Mesothelial cell of epicardium (in vitro differentiated cells): ENCODE results near the gene EPO. TPM values are rescaled to one million over a fixed set of nuclear protein-coding genes. Genes with fewer than 3 reads are reported as not detected.

ENCODE experiments used
- DNase-seq, 2 experiments: peaks; one replicate each; pipeline ENCODE4 v3.0.0; 2021; ENCODE audit warnings: low spot score in 2 of 2; ENCODE audit not compliant: unreplicated experiment in 2 of 2
- H3K27ac Mint-ChIP-seq: 2 replicates; pipeline ENCODE4 v1.8.0; 2021; ENCODE audit warnings: mixed read lengths
- H3K27me3 Mint-ChIP-seq: 2 replicates; pipeline ENCODE4 v1.8.0; 2021; ENCODE audit warnings: low read depth, mixed read lengths
- H3K36me3 Mint-ChIP-seq: 2 replicates; pipeline ENCODE4 v1.8.0; 2021; ENCODE audit warnings: mixed read lengths
- H3K4me1 Mint-ChIP-seq: 2 replicates; pipeline ENCODE4 v1.8.0; 2021; ENCODE audit warnings: mixed read lengths
- H3K4me3 Mint-ChIP-seq: 2 replicates; pipeline ENCODE4 v1.8.0; 2021; ENCODE audit warnings: mild to moderate bottlenecking, moderate library complexity, mixed read lengths
- H3K9me3 Mint-ChIP-seq: 2 replicates; pipeline ENCODE4 v1.8.0; 2021; ENCODE audit warnings: mixed read lengths
- CTCF ChIP-seq: fragments of 200-600 bp; sonication (generic); IDR thresholded peaks from one replicate; pipeline ENCODE4 v1.5.0; 2021; ENCODE audit warnings: antibody characterized with exemption; ENCODE audit not compliant: unreplicated experiment
- total RNA-seq: library from RNA; stranded (reverse); gene quantifications from 3 replicates; pipeline ENCODE4 v1.2.1, GENCODE V29; 2021

The EPO gene
- total RNA-seq, 1 donor from 2014 or later: 0.27 TPM

- Mint-ChIP-seq H3K4me3 (no peak overlapping the region), H3K27me3 (peaks cover 36% of the 10 kb centered on the region), H3K4me1 (peaks cover 2% of the 10 kb centered on the region), H3K9me3 (no peaks in the 10 kb centered on the region), H3K27ac (no peak overlapping the region), H3K36me3 (no peaks in the 10 kb centered on the region)
- DNase-seq: no peak
- TF ChIP-seq CTCF: no peak
These were observed 10.0 kb downstream of the EPO start for GRCh38 chr7:100730136-100730800.

- Mint-ChIP-seq H3K27ac (no peak overlapping the region), H3K9me3 (no peaks in the 10 kb centered on the region), H3K27me3 (peaks cover 33% of the 10 kb centered on the region), H3K4me1 (peaks cover 2% of the 10 kb centered on the region), H3K36me3 (no peaks in the 10 kb centered on the region), H3K4me3 (no peak overlapping the region)
- TF ChIP-seq CTCF: no peak
- no peak for DNase-seq
These were observed 11.8 kb downstream of the EPO start for GRCh38 chr7:100731937-100732636.

GRCh38 chr7:100735730-100736129 lies 15.5 kb downstream of the EPO start:
- DNase-seq: no peak
- no peak for TF ChIP-seq CTCF
- Mint-ChIP-seq H3K27ac (no peak overlapping the region), H3K9me3 (no peaks in the 10 kb centered on the region), H3K36me3 (no peaks in the 10 kb centered on the region), H3K4me3 (no peak overlapping the region), H3K27me3 (peaks cover 9% of the 10 kb centered on the region), H3K4me1 (peaks cover 2% of the 10 kb centered on the region)

- Mint-ChIP-seq H3K27me3 (peaks cover 9% of the 10 kb centered on the region), H3K36me3 (no peaks in the 10 kb centered on the region)
- DNase-seq: no peak
These were observed 16.4 kb downstream of the EPO start for GRCh38 chr7:100736671-100737070.

GRCh38 chr7:100739934-100740333 lies 19.7 kb downstream of the EPO start:
- Mint-ChIP-seq H3K9me3 (peaks cover 4% of the 10 kb centered on the region), H3K4me3 (no peak overlapping the region), H3K27ac (no peak overlapping the region), H3K36me3 (peaks cover 1% of the 10 kb centered on the region), H3K27me3 (peaks cover 2% of the 10 kb centered on the region), H3K4me1 (no peaks in the 10 kb centered on the region)
- DNase-seq: no peak
- no peak for TF ChIP-seq CTCF

More at GRCh38 chr7:100736671-100737070, 16.4 kb downstream of the EPO start:
- Mint-ChIP-seq H3K4me1 (peaks cover 2% of the 10 kb centered on the region), H3K4me3 (no peak overlapping the region), H3K27ac (no peak overlapping the region), H3K9me3 (no peaks in the 10 kb centered on the region)
- TF ChIP-seq CTCF: no peak
